Endothelial cell of umbilical vein (primary cell): ENCODE measurements around the gene C5orf47. TPM values are rescaled to one million over a fixed set of nuclear protein-coding genes. Genes with fewer than 3 reads are reported as not detected.

ENCODE experiments used
- BruUV-seq: library from RNA; stranded (reverse); fragments of 400-500 nt; replicated peaks from 2 replicates; lab custom pipeline; 2021; lab: Mats Ljungman, UMichigan
- CTCF ChIA-PET: fragments of 300-600, 350-600 bp; sonication (Branson Sonifier 250); formaldehyde crosslinking; loops from one replicate; lab custom pipeline; 2021; ENCODE audit warnings: antibody characterized with exemption, inconsistent platforms; lab: Charles Lee
- POLR2A ChIA-PET: fragments of 300-600, 350-600 bp; sonication (Branson Sonifier 250); formaldehyde crosslinking; loops from one replicate; lab custom pipeline; 2021; ENCODE audit warnings: antibody characterized with exemption, inconsistent platforms; lab: Charles Lee
- DNase-seq: peaks from one replicate; pipeline ENCODE4 v3.0.0-alpha.2; 2011; ENCODE audit warnings: low read depth, low spot score
- FAIRE-seq: peaks from 2 replicates; lab custom pipeline; 2011; peaks lifted over from hg19 to GRCh38; lab: Jason Lieb, UNC
- H2AFZ ChIP-seq: 2 replicates; pipeline ENCODE4 v1.6.0; 2012; ENCODE audit warnings: low read depth, low read length, control low read depth, inconsistent platforms
- H3K27ac ChIP-seq: 2 replicates; pipeline ENCODE4 v1.5.1; 2011; ENCODE audit warnings: low read depth, mild to moderate bottlenecking, control low read depth, low read length, moderate library complexity; ENCODE audit not compliant: insufficient read depth
- H3K27me3 ChIP-seq, 2 experiments: 2 replicates each; pipeline versions ENCODE4 v1.6.0 to v1.6.1; 2011; ENCODE audit warnings: low read length in 2 of 2, mixed read lengths in 1 of 2; ENCODE audit not compliant: control insufficient read depth in 2 of 2, insufficient read depth in 2 of 2
- H3K36me3 ChIP-seq, 2 experiments: 2 replicates in 1 of 2; 3 replicates in 1 of 2; pipeline ENCODE4 v1.5.1; 2011; ENCODE audit warnings: low read length in 2 of 2, mild to moderate bottlenecking in 1 of 2, moderate library complexity in 1 of 2; ENCODE audit not compliant: control insufficient read depth in 2 of 2, insufficient read depth in 2 of 2; ENCODE audit errors: extremely low read depth in 1 of 2
- H3K4me1 ChIP-seq: 3 replicates; pipeline ENCODE4 v1.5.1; 2011; ENCODE audit warnings: mild to moderate bottlenecking, low read length; ENCODE audit not compliant: control insufficient read depth, insufficient read depth; ENCODE audit errors: extremely low read depth
- H3K4me2 ChIP-seq: 2 replicates; pipeline ENCODE4 v1.6.1; 2011; ENCODE audit warnings: low read length, control low read depth, mixed read lengths; ENCODE audit not compliant: insufficient read depth
- H3K4me3 ChIP-seq, 3 experiments: fragments of 200-600 bp in 1 of 3; sonication (generic), shearing (Covaris generic) in 1 of 3; replicated peaks in 1 of 3; 2 replicates each; pipeline ENCODE4 v1.5.1; 2011 to 2016; ENCODE audit warnings: control low read depth in 3 of 3, low read length in 3 of 3, mild to moderate bottlenecking in 2 of 3, inconsistent platforms in 1 of 3, low read depth in 1 of 3, moderate library complexity in 1 of 3; ENCODE audit not compliant: insufficient read depth in 1 of 3
- H3K79me2 ChIP-seq: 2 replicates; pipeline ENCODE4 v1.6.0; 2012; ENCODE audit warnings: low read length, inconsistent platforms; ENCODE audit not compliant: control insufficient read depth, insufficient read depth
- H3K9ac ChIP-seq: replicated peaks from 2 replicates; pipeline ENCODE3; 2011; ENCODE audit warnings: low read length, control low read depth; ENCODE audit not compliant: insufficient read depth; ENCODE audit errors: extremely low read depth
- H3K9me1 ChIP-seq: replicated peaks from 3 replicates; pipeline ENCODE4 v1.6.0; 2011; ENCODE audit warnings: mild to moderate bottlenecking, low read length; ENCODE audit not compliant: control insufficient read depth, insufficient read depth; ENCODE audit errors: extremely low read depth
- H3K9me3 ChIP-seq: replicated peaks from 2 replicates; pipeline ENCODE4 v1.5.1; 2012; ENCODE audit warnings: low read length, inconsistent platforms; ENCODE audit not compliant: control insufficient read depth, insufficient read depth
- H4K20me1 ChIP-seq: replicated peaks from 2 replicates; pipeline ENCODE3; 2011; ENCODE audit warnings: mild to moderate bottlenecking, low read length; ENCODE audit not compliant: control insufficient read depth, insufficient read depth; ENCODE audit errors: extremely low read depth
- EZH2 ChIP-seq: IDR thresholded peaks from 2 replicates; pipeline ENCODE4 v1.6.1; 2012; ENCODE audit warnings: borderline replicate concordance, low read depth, mild to moderate bottlenecking, moderate library complexity, low read length, inconsistent platforms; ENCODE audit not compliant: severe bottlenecking
- GATA2 ChIP-seq: IDR thresholded peaks from 2 replicates; pipeline ENCODE4 v1.7.0; 2011; ENCODE audit warnings: low read depth, mild to moderate bottlenecking, moderate library complexity, mixed read lengths, low read length; ENCODE audit not compliant: insufficient read length, insufficient read depth
- JUN ChIP-seq: IDR thresholded peaks from 2 replicates; pipeline ENCODE4 v1.6.1; 2011; ENCODE audit warnings: borderline replicate concordance, low read depth; ENCODE audit not compliant: insufficient read length, insufficient read depth
- MYC ChIP-seq: IDR thresholded peaks from one replicate; pipeline ENCODE4 v1.6.1; 2011; ENCODE audit warnings: mild to moderate bottlenecking, low read depth, low read length
- POLR2A ChIP-seq: IDR thresholded peaks from 2 replicates; pipeline ENCODE4 v1.6.1; 2012; ENCODE audit warnings: low read depth, mild to moderate bottlenecking, control low read depth, low read length
- POLR2AphosphoS5 ChIP-seq: IDR thresholded peaks from 2 replicates; pipeline ENCODE4 v1.6.1; 2012; ENCODE audit warnings: low read depth, mild to moderate bottlenecking, control low read depth, low read length, moderate library complexity; ENCODE audit not compliant: insufficient read depth
- dilution Hi-C: fragments of 300-500 bp; cut with MboI; formaldehyde crosslinking; loops from one replicate; pipeline ENCODE4 v1.15.0; 2019; ENCODE audit warnings: low sequenced_read_pairs; ENCODE audit not compliant: extremely low pct_ligation_motif_present
- intact Hi-C: fragments of 100-400 bp; cut with micrococcal nuclease; formaldehyde crosslinking; loops from one replicate; pipeline ENCODE4 v1.10.0; 2022
- polyA plus RNA-seq, 4 experiments: library from polyadenylated mRNA; depleted of rRNA in 3 of 4; stranded (reverse) in 3 of 4; unstranded in 1 of 4; fragments of >200 nt; gene quantifications; 2 replicates each; pipeline versions ENCODE4 v1.2.1 to v1.2.3, GENCODE V29; 2011 to 2012; ENCODE audit warnings: missing spikeins in 1 of 4
- total RNA-seq: library from RNA; stranded (reverse); gene quantifications from 2 replicates; pipeline ENCODE4 v1.2.3, GENCODE V29; 2021
- TF ChIP-seq, protein P1 (sequence below): IDR thresholded peaks from 2 replicates; pipeline ENCODE4 v1.6.1; 2011; ENCODE audit not compliant: insufficient read depth, insufficient read length
- TF ChIP-seq, protein P2 (sequence below), 2 donors: IDR thresholded peaks; 1 replicate in 1 of 2; 2 replicates in 1 of 2; pipeline ENCODE4 v1.5.1; 2011; ENCODE audit warnings: low read length in 2 of 2, mild to moderate bottlenecking in 2 of 2, moderate library complexity in 2 of 2, control low read depth in 1 of 2, inconsistent platforms in 1 of 2, low read depth in 1 of 2; ENCODE audit not compliant: insufficient read depth in 1 of 2; ENCODE audit errors: extremely low read depth in 1 of 2

C5orf47 gene
- total and polyA plus RNA-seq, 2 donors (not counting 3 experiments of a cell fraction or from before 2014, with no cell fraction given), result not detected

GRCh38 chr5:174010365-174010764 lies 21.4 kb downstream of the C5orf47 start:
- Histone ChIP-seq H3K9ac (no peak overlapping the region), H3K4me3 (no peak overlapping the region), H3K79me2 (no peaks in the 10 kb centered on the region), H3K27me3 (no peaks in the 10 kb centered on the region), H2AFZ (no peak overlapping the region), H3K9me3 (no peaks in the 10 kb centered on the region), H3K36me3 (no peaks in the 10 kb centered on the region), H3K4me2 (no peak overlapping the region), H3K9me1 (no peaks in the 10 kb centered on the region), H3K4me1 (no peaks in the 10 kb centered on the region), H4K20me1 (no peaks in the 10 kb centered on the region), H3K27ac (no peak overlapping the region)
- ChIA-PET POLR2A (no interaction called here), CTCF (no interaction called here)
- DNase-seq (no peak), FAIRE-seq (no peak)
- dilution Hi-C loops, result no loop called here
- intact Hi-C loops, result no loop called here
- no peak for TF ChIP-seq POLR2A
- no peak for TF ChIP-seq JUN
- TF ChIP-seq, protein P1, sequence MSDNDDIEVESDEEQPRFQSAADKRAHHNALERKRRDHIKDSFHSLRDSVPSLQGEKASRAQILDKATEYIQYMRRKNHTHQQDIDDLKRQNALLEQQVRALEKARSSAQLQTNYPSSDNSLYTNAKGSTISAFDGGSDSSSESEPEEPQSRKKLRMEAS, result no peak
- TF ChIP-seq GATA2, result no peak
- TF ChIP-seq EZH2, result no peak
- no peak for TF ChIP-seq POLR2AphosphoS5
- TF ChIP-seq, protein P2, sequence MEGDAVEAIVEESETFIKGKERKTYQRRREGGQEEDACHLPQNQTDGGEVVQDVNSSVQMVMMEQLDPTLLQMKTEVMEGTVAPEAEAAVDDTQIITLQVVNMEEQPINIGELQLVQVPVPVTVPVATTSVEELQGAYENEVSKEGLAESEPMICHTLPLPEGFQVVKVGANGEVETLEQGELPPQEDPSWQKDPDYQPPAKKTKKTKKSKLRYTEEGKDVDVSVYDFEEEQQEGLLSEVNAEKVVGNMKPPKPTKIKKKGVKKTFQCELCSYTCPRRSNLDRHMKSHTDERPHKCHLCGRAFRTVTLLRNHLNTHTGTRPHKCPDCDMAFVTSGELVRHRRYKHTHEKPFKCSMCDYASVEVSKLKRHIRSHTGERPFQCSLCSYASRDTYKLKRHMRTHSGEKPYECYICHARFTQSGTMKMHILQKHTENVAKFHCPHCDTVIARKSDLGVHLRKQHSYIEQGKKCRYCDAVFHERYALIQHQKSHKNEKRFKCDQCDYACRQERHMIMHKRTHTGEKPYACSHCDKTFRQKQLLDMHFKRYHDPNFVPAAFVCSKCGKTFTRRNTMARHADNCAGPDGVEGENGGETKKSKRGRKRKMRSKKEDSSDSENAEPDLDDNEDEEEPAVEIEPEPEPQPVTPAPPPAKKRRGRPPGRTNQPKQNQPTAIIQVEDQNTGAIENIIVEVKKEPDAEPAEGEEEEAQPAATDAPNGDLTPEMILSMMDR (IDR thresholded peaks at IDR 0.05; ENCODE audit: extremely low read depth in 1 of 2, insufficient read depth in 1 of 2, low read depth in 1 of 2, low read length in 2 of 2), result no peak
- TF ChIP-seq MYC, result no peak
- no TSS peak for BruUV-seq
